ENCODE data around the gene GOLGA5. TPM values are rescaled to one million over a fixed set of nuclear protein-coding genes. Genes with fewer than 3 reads are reported as not detected.
"Not testable (repeated sequence)": the region's sequence is repeated elsewhere in the genome, so short reads cannot be mapped to it uniquely, and the experiment has no call there.

GOLGA5 gene
- total RNA-seq, 1 donor from 2014 or later: 41.1 TPM

DNA sequence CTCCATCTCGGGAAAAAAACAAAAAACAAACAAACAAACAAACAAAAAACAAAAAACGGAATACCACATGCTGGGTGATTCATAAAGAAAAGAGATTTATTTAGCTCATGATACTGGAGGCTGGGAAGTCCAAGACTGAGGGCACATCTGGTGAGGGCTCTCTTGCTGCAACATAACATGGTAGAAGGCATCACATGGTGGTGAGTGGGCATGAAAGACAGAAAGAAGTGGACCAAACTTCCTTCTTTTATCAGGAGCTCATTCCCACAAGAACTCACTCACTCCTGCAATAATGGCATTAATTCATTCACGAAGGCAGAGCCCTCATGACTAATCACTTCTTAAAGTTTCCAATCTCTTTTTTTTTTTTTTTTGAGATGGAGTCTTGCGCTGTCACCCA lies 37.7 kb upstream of the GOLGA5 start:
- no peak for TF ChIP-seq CTCF (IDR thresholded peaks at IDR 0.05)
- Mint-ChIP-seq H3K27me3 (ENCODE audit: unreplicated experiment) (peaks cover 4% of the 10 kb centered on the region), H3K27ac (ENCODE audit: unreplicated experiment) (no peak overlapping the region), H3K4me1 (ENCODE audit: unreplicated experiment) (no peaks in the 10 kb centered on the region), H3K4me3 (ENCODE audit: unreplicated experiment) (no peak overlapping the region), H3K9me3 (ENCODE audit: unreplicated experiment) (no peaks in the 10 kb centered on the region), H3K36me3 (ENCODE audit: unreplicated experiment) (no peaks in the 10 kb centered on the region)
- no peak for DNase-seq (ENCODE audit: extremely low spot score, unreplicated experiment)

- Mint-ChIP-seq H3K27ac (ENCODE audit: unreplicated experiment) (no peak overlapping the region), H3K4me3 (ENCODE audit: unreplicated experiment) (no peak overlapping the region), H3K27me3 (ENCODE audit: unreplicated experiment) (peaks cover 13% of the 10 kb centered on the region), H3K36me3 (ENCODE audit: unreplicated experiment) (no peaks in the 10 kb centered on the region), H3K4me1 (ENCODE audit: unreplicated experiment) (no peaks in the 10 kb centered on the region), H3K9me3 (ENCODE audit: unreplicated experiment) (no peaks in the 10 kb centered on the region)
- no peak for DNase-seq (ENCODE audit: extremely low spot score, unreplicated experiment)
- no peak for TF ChIP-seq CTCF (IDR thresholded peaks at IDR 0.05)
Observed at GRCh38 chr14:92759300-92759678, 34.8 kb upstream of the GOLGA5 start.

DNA sequence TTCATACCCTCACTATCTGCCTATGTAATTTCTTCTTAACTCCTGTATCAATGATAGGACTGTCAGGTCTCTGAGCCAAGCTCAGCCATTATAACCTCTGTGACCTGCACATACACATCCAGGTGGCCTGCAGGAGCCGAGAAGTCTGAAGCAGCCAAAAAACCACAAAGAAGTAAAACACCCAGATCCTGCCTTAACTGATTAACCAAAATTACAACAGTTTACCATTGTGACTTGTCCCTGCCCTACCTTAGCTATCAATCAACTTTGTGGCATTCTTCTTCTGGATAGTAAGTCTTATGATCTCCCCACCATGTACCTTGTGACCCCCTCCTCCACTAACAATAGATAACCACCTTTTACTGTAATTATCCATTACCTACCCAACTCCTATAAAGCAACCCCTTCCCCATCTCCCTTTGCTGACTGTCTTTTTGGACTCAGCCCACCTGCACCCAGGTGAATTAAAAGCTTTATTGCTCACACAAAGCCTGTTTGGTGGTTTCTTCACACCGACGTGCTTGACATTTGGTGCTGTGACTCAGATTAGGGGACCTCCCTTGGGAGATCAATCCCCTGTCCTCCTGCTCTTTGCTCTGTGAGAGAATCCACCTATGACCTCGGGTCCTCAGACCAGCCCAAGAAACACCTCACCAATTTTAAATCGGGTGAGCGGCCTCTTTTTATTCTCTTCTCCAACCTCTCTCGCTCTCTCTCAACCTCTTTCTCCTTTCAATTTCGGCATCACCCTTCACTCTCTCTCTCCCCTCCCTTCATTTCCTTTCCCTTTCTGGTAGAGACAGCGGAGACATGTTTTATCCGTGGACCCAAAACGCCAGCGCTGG lies 34.2 kb upstream of the GOLGA5 start:
- Mint-ChIP-seq H3K27ac (ENCODE audit: unreplicated experiment) (no peak overlapping the region), H3K4me1 (ENCODE audit: unreplicated experiment) (no peaks in the 10 kb centered on the region)
- no peak for TF ChIP-seq CTCF (IDR thresholded peaks at IDR 0.05)

GRCh38 chr14:92760524-92760805 lies 33.6 kb upstream of the GOLGA5 start:
- DNase-seq (ENCODE audit: extremely low spot score, unreplicated experiment): no peak
- peaks cover 13% of the 10 kb centered on the region for H3K27me3 Mint-ChIP-seq (ENCODE audit: unreplicated experiment)
- H3K36me3 Mint-ChIP-seq (ENCODE audit: unreplicated experiment): no peaks in the 10 kb centered on the region
- H3K4me3 Mint-ChIP-seq (ENCODE audit: unreplicated experiment): no peak overlapping the region
- no peaks in the 10 kb centered on the region for H3K9me3 Mint-ChIP-seq (ENCODE audit: unreplicated experiment)
- no peak overlapping the region for H3K27ac Mint-ChIP-seq (ENCODE audit: unreplicated experiment)
- no peak for TF ChIP-seq CTCF (IDR thresholded peaks at IDR 0.05)
- H3K4me1 Mint-ChIP-seq (ENCODE audit: unreplicated experiment): no peaks in the 10 kb centered on the region

More for the DNA sequence above, 34.2 kb upstream of the GOLGA5 start:
- Mint-ChIP-seq H3K27me3 (ENCODE audit: unreplicated experiment) (peaks cover 13% of the 10 kb centered on the region), H3K9me3 (ENCODE audit: unreplicated experiment) (no peaks in the 10 kb centered on the region), H3K36me3 (ENCODE audit: unreplicated experiment) (no peaks in the 10 kb centered on the region), H3K4me3 (ENCODE audit: unreplicated experiment) (no peak overlapping the region)
- DNase-seq (ENCODE audit: extremely low spot score, unreplicated experiment): no peak

GRCh38 chr14:92763666-92764631 lies 30.2 kb upstream of the GOLGA5 start:
- not testable (repeated sequence) for H3K27ac Mint-ChIP-seq (ENCODE audit: unreplicated experiment); H3K4me3 Mint-ChIP-seq (ENCODE audit: unreplicated experiment); DNase-seq (ENCODE audit: extremely low spot score, unreplicated experiment); H3K4me1 Mint-ChIP-seq (ENCODE audit: unreplicated experiment); H3K36me3 Mint-ChIP-seq (ENCODE audit: unreplicated experiment); H3K9me3 Mint-ChIP-seq (ENCODE audit: unreplicated experiment)
- peaks cover 20% of the 10 kb centered on the region for H3K27me3 Mint-ChIP-seq (ENCODE audit: unreplicated experiment)

GRCh38 chr14:92768236-92768635 lies 25.9 kb upstream of the GOLGA5 start:
- not testable (repeated sequence) for H3K9me3 Mint-ChIP-seq (ENCODE audit: unreplicated experiment); H3K27ac Mint-ChIP-seq (ENCODE audit: unreplicated experiment); H3K36me3 Mint-ChIP-seq (ENCODE audit: unreplicated experiment); H3K4me1 Mint-ChIP-seq (ENCODE audit: unreplicated experiment); H3K4me3 Mint-ChIP-seq (ENCODE audit: unreplicated experiment); DNase-seq (ENCODE audit: extremely low spot score, unreplicated experiment)
- peaks cover 15% of the 10 kb centered on the region for H3K27me3 Mint-ChIP-seq (ENCODE audit: unreplicated experiment)

All from osteocyte (in vitro differentiated cells).